K562 (cell line): Measurements from ENCODE around the gene ARFRP1. TPM values are rescaled to one million over a fixed set of nuclear protein-coding genes. Genes with fewer than 3 reads are reported as not detected.

ENCODE experiments used
- ATAC-seq: fragments of 200-7000 bp; cut with Tn5 transposase; 3 replicates; pipeline ENCODE4 v1.9.1; 2020; ENCODE audit warnings: moderate library complexity
- BruUV-seq: library from RNA; stranded (reverse); fragments of 400-500 nt; replicated peaks from 2 replicates; lab custom pipeline; 2021; lab: Mats Ljungman, UMichigan
- CTCF ChIA-PET: fragments of 300-600 bp; formaldehyde crosslinking; extraction: SDS; loops from one replicate; lab custom pipeline; 2021; ENCODE audit warnings: low intra/inter-chr PET ratio; lab: Yijun Ruan, JAX
- POLR2A ChIA-PET: fragments of 300-600, 350-650 bp; sonication (Branson Sonifier 250); formaldehyde crosslinking; extraction: SDS; loops from one replicate; lab custom pipeline; 2021; ENCODE audit warnings: antibody characterized with exemption, inconsistent platforms; lab: Yijun Ruan, JAX
- DNase-seq, 4 experiments: peaks; one replicate each; pipeline versions ENCODE4 v3.0.0 to v3.0.0-alpha.2; 2011 to 2018; ENCODE audit warnings: low spot score in 3 of 4, mixed read lengths in 3 of 4; ENCODE audit errors: extremely low read depth in 1 of 4
- FAIRE-seq: peaks from 2 replicates; lab custom pipeline; 2011; peaks lifted over from hg19 to GRCh38; lab: Jason Lieb, UNC
- H2AFZ ChIP-seq: 2 replicates; pipeline ENCODE4 v1.6.0; 2011; ENCODE audit warnings: low read depth, low read length, control low read depth, inconsistent platforms
- H3K27ac ChIP-seq: fragments of 200-600 bp; 3 replicates; pipeline ENCODE4 v1.8.0; 2011; ENCODE audit warnings: low read depth, mild to moderate bottlenecking, control low read depth, inconsistent platforms, low read length, moderate library complexity, mixed read lengths; ENCODE audit errors: extremely low read depth
- H3K27me3 ChIP-seq, 2 experiments: fragments of 300-600 bp in 1 of 2; 2 replicates in 1 of 2; 3 replicates in 1 of 2; pipeline versions ENCODE4 v1.6.0 to v1.8.0; 2011; ENCODE audit warnings: inconsistent platforms in 2 of 2, low read length in 2 of 2, mild to moderate bottlenecking in 1 of 2, mixed read lengths in 1 of 2, moderate library complexity in 1 of 2; ENCODE audit not compliant: control insufficient read depth in 2 of 2, insufficient read depth in 2 of 2
- H3K36me3 ChIP-seq: fragments of 300-600 bp; 3 replicates; pipeline ENCODE4 v1.8.0; 2011; ENCODE audit warnings: mild to moderate bottlenecking, low read length, inconsistent platforms; ENCODE audit not compliant: control insufficient read depth, insufficient read depth
- H3K4me1 ChIP-seq, 2 experiments: fragments of 200-600 bp in 1 of 2; replicated peaks in 1 of 2; 2 replicates in 1 of 2; 3 replicates in 1 of 2; pipeline versions ENCODE4 v1.5.1 to v1.8.0; 2011; ENCODE audit warnings: inconsistent platforms in 2 of 2, low read length in 2 of 2, mild to moderate bottlenecking in 1 of 2, mixed read lengths in 1 of 2, moderate library complexity in 1 of 2; ENCODE audit not compliant: control insufficient read depth in 2 of 2, insufficient read depth in 2 of 2
- H3K4me2 ChIP-seq: 2 replicates; pipeline ENCODE4 v1.6.1; 2011; ENCODE audit warnings: low read length, control low read depth, inconsistent platforms, mixed read lengths; ENCODE audit not compliant: insufficient read depth
- H3K4me3 ChIP-seq: fragments of 200-600 bp; sonication (generic), shearing (Covaris generic); 2 replicates; pipeline ENCODE4 v1.5.1; 2016; ENCODE audit warnings: control low read depth, inconsistent platforms
- H3K79me2 ChIP-seq: fragments of 200-600 bp; 3 replicates; pipeline ENCODE4 v1.8.0; 2011; ENCODE audit warnings: low read length, inconsistent platforms; ENCODE audit not compliant: control insufficient read depth, insufficient read depth
- H3K9ac ChIP-seq, 2 experiments: 2 replicates each; pipeline versions ENCODE4 v1.6.0 to v1.6.1; 2011; ENCODE audit warnings: low read depth in 2 of 2, low read length in 2 of 2, control low read depth in 1 of 2, inconsistent platforms in 1 of 2, mild to moderate bottlenecking in 1 of 2, mixed read lengths in 1 of 2; ENCODE audit not compliant: insufficient read depth in 1 of 2
- H3K9me1 ChIP-seq: one replicate; pipeline ENCODE4 v1.6.0; 2011; ENCODE audit warnings: inconsistent platforms, mild to moderate bottlenecking, low read length, moderate library complexity; ENCODE audit not compliant: control insufficient read depth, insufficient read depth
- H3K9me3 ChIP-seq: replicated peaks from 2 replicates; pipeline ENCODE4 v1.5.1; 2011; ENCODE audit warnings: low read depth, low read length, inconsistent platforms; ENCODE audit not compliant: control insufficient read depth, insufficient read depth
- H4K20me1 ChIP-seq: replicated peaks from 2 replicates; pipeline ENCODE4 v1.6.1; 2011; ENCODE audit warnings: low read length, inconsistent platforms, mixed read lengths; ENCODE audit not compliant: control insufficient read depth, insufficient read depth
- CHD2 ChIP-seq: IDR thresholded peaks from 2 replicates; pipeline ENCODE4 v1.6.1; 2011; ENCODE audit warnings: low read depth, low read length
- FIP1L1 ChIP-seq: fragments of 200-400 bp; formaldehyde crosslinking; IDR thresholded peaks from 2 replicates; pipeline ENCODE4 v1.6.1; 2018; ENCODE audit warnings: mild to moderate bottlenecking, low read depth, low read length; ENCODE audit not compliant: poor library complexity, severe bottlenecking
- FUS ChIP-seq: fragments of 200-400 bp; formaldehyde crosslinking; optimal IDR thresholded peaks from 2 replicates; pipeline ENCODE3; 2017; ENCODE audit warnings: low read depth, low read length
- NR2C2 ChIP-seq, 2 experiments: fragments of 200-800 bp in 1 of 2; sonication (Bioruptor generic) in 1 of 2; sonication (generic) in 1 of 2; formaldehyde crosslinking in 1 of 2; IDR thresholded peaks; 2 replicates each; pipeline versions ENCODE4 v1.6.1 to v1.8.0; 2016 to 2022; ENCODE audit warnings: mild to moderate bottlenecking in 1 of 2, missing compliant biosample characterization in 1 of 2, missing genetic modification characterization in 1 of 2, missing genetic modification reagents in 1 of 2
- POLR2A ChIP-seq: fragments of 450-650 bp; conservative IDR thresholded peaks from 2 replicates; pipeline ENCODE4 v1.6.1; 2016
- POLR2G ChIP-seq: fragments of 200-400 bp; formaldehyde crosslinking; IDR thresholded peaks from 2 replicates; pipeline ENCODE4 v1.6.1; 2017; ENCODE audit warnings: low read depth, mild to moderate bottlenecking, antibody characterized with exemption, low read length, moderate library complexity
- RBFOX2 ChIP-seq: fragments of 200-400 bp; formaldehyde crosslinking; IDR thresholded peaks from 2 replicates; pipeline ENCODE4 v1.6.1; 2017; ENCODE audit warnings: low read depth, mild to moderate bottlenecking, low read length, moderate library complexity
- SUPT5H ChIP-seq: fragments of 450-650 bp; IDR thresholded peaks from 2 replicates; pipeline ENCODE4 v1.6.1; 2016
- WGBS: fragments of 100-300 bp; shearing (Covaris generic); methylation state at CpG from one replicate; pipeline ENCODE4 v1.1.6; 2016; ENCODE audit warnings: low coverage, mixed read lengths; ENCODE audit not compliant: insufficient coverage; ENCODE audit errors: missing lambda C conversion rate; 5-methylcytosine and 5-hydroxymethylcytosine counted together
- in situ Hi-C: fragments of 300-500 bp; cut with MboI; formaldehyde crosslinking; loops from 4 replicates; pipeline ENCODE4 v1.15.0; 2018; ENCODE audit warnings: inconsistent platforms, mixed read lengths
- intact Hi-C: fragments of 100-400 bp; cut with micrococcal nuclease; formaldehyde crosslinking; loops from 2 replicates; pipeline ENCODE4 v1.14.2; 2022
- polyA plus RNA-seq, 8 experiments: library from polyadenylated mRNA; depleted of rRNA in 4 of 8; stranded (reverse) in 5 of 8; unstranded in 3 of 8; fragments of >200 nt; fragmentation: Nextera tagmentation in 2 of 8; fragmentation: Illumina TruSeq in 1 of 8; extraction: Ambion mirVana in 2 of 8; extraction: Trizol in 1 of 8; gene quantifications; 2 replicates each; pipeline versions ENCODE4 v1.2.1 to v1.2.3, GENCODE V29; 2011 to 2014; ENCODE audit warnings: inconsistent platforms in 1 of 8, missing spikeins in 1 of 8
- total RNA-seq, 7 experiments: library from RNA; depleted of rRNA in 6 of 7; stranded (reverse); fragments of >200 nt in 6 of 7; fragmentation: Illumina TruSeq in 2 of 7; extraction: Trizol in 2 of 7; gene quantifications; 2 replicates each; pipeline versions ENCODE4 v1.2.1 to v1.2.3, GENCODE V29; 2011 to 2021; ENCODE audit warnings: low replicate concordance in 1 of 7
- TF ChIP-seq, protein P1 (sequence below): sonication (generic); formaldehyde crosslinking; IDR thresholded peaks from 2 replicates; pipeline ENCODE4 v1.8.0; 2023; ENCODE audit warnings: missing genetic modification reagents, mild to moderate bottlenecking, borderline replicate concordance
- TF ChIP-seq, protein P2 (sequence below), 2 experiments: fragments of 450-650 bp; IDR thresholded peaks; 2 replicates each; pipeline ENCODE4 v1.6.1; 2016

The ARFRP1 gene
- total and polyA plus RNA-seq, 9 of the 15 experiments (the other 6 are each of a cell fraction or from before 2014, with no cell fraction given), result 2.2 to 78.9 (median 37.3) TPM

DNA sequence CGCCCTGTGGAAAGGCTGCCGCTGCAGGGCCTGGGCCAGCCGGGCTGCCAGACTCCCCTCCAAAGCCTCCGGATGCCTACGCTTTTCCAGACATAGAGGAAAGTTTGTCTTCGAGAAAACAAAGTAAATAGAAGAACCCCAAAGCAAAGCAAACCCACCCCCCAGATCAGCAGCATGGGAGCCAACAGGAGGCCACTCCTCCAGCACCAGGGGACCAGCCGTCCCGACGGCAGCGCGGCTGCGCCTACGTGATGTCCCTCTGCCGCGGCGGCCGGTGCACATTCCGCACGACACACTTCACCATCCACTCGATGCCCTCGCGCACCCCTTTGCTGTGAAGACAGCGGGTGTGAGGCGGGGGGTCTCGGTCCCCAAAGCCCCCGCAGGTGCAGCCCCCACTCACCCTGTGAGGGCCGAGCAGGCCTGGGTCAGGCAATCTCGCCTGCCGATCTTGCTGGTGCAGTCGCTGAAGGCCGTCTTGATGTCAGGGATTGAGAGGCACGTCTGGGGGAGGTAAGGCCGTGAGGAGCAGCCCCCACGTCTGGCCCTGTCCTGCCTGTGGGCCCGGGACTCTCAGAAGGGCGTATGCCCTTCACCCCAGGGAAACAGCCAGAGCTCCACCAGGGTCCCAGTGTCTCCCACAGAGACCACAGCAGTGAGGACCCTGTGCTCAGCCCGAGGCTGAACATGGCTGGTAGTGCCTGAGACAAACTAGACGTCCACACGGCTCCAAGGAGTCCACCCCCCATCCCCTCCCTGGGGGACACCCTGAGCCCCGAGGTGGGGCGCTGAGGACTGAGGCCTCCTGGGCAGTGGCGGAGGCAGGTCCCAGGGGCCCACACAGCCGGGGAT, 7.4 kb downstream of the ARFRP1 start:
- no peak overlapping the region for H3K4me3 ChIP-seq
- in situ Hi-C loops, result no loop called here
- peak overlapping the region; percentile 61; the same call in 1 of the 3 replicates for H3K27ac ChIP-seq
- POLR2A ChIA-PET, result interaction anchor here (0.6 to 1.3 kb wide), 3 partner anchors 17 to 165 kb away, joined by 3 to 6 read pairs (median 4); partner anchors contain the start of genes GMEB2 and TPD52L2
- no peaks in the 10 kb centered on the region for H3K27me3 ChIP-seq
- H3K36me3 ChIP-seq, result peaks cover 30% of the 10 kb centered on the region
- DNase-seq, result peak in 2 of 4 experiments; percentile 20 to 27
- peak overlapping the region in 1 of 2 experiments; percentile 84; a peak in 2 of 4 replicates for H3K9ac ChIP-seq
- no peak for FAIRE-seq
- WGBS, result 80% methylated on average over 34 of the region's 43 CpGs
- H3K9me1 ChIP-seq, result no peaks in the 10 kb centered on the region
- H2AFZ ChIP-seq, result no peak overlapping the region
- intact Hi-C loops, result loop anchor here (10.0 kb wide), 2 partner anchors 84 to 166 kb away; partner anchors contain the start of gene PTK6
- ATAC-seq, result no peak
- BruUV-seq, result no TSS peak
- H3K4me1 ChIP-seq, result peaks cover 9 to 83% of the 10 kb centered on the region in 2 experiments
- no peaks in the 10 kb centered on the region; the same call in 1 of the 2 replicates for H4K20me1 ChIP-seq
- no peaks in the 10 kb centered on the region for H3K9me3 ChIP-seq
- peaks cover 5% of the 10 kb centered on the region; the same call in 1 of the 3 replicates for H3K79me2 ChIP-seq
- CTCF ChIA-PET, result no interaction called here
- H3K4me2 ChIP-seq, result no peak overlapping the region
- TF ChIP-seq SUPT5H, result 0 out of 2 replicates have a peak, but pooled peaks have one; percentile 30
- peak; percentile 45; the same call in 1 of the 2 replicates for TF ChIP-seq RBFOX2
- TF ChIP-seq, protein P1, sequence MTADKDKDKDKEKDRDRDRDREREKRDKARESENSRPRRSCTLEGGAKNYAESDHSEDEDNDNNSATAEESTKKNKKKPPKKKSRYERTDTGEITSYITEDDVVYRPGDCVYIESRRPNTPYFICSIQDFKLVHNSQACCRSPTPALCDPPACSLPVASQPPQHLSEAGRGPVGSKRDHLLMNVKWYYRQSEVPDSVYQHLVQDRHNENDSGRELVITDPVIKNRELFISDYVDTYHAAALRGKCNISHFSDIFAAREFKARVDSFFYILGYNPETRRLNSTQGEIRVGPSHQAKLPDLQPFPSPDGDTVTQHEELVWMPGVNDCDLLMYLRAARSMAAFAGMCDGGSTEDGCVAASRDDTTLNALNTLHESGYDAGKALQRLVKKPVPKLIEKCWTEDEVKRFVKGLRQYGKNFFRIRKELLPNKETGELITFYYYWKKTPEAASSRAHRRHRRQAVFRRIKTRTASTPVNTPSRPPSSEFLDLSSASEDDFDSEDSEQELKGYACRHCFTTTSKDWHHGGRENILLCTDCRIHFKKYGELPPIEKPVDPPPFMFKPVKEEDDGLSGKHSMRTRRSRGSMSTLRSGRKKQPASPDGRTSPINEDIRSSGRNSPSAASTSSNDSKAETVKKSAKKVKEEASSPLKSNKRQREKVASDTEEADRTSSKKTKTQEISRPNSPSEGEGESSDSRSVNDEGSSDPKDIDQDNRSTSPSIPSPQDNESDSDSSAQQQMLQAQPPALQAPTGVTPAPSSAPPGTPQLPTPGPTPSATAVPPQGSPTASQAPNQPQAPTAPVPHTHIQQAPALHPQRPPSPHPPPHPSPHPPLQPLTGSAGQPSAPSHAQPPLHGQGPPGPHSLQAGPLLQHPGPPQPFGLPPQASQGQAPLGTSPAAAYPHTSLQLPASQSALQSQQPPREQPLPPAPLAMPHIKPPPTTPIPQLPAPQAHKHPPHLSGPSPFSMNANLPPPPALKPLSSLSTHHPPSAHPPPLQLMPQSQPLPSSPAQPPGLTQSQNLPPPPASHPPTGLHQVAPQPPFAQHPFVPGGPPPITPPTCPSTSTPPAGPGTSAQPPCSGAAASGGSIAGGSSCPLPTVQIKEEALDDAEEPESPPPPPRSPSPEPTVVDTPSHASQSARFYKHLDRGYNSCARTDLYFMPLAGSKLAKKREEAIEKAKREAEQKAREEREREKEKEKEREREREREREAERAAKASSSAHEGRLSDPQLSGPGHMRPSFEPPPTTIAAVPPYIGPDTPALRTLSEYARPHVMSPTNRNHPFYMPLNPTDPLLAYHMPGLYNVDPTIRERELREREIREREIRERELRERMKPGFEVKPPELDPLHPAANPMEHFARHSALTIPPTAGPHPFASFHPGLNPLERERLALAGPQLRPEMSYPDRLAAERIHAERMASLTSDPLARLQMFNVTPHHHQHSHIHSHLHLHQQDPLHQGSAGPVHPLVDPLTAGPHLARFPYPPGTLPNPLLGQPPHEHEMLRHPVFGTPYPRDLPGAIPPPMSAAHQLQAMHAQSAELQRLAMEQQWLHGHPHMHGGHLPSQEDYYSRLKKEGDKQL (CRISPR knock-in tag), result 0 out of 2 replicates have a peak, but pooled peaks have one; percentile 15
- TF ChIP-seq CHD2, result peak; percentile 15; the same call in 1 of the 2 replicates
- peak; percentile 0 for TF ChIP-seq FIP1L1
- TF ChIP-seq NR2C2 (CRISPR knock-in tag; IDR thresholded peaks at IDR 0.05), result no peak
- no peak for TF ChIP-seq NR2C2 (tag; IDR thresholded peaks at IDR 0.05)
- TF ChIP-seq POLR2A, result peak; percentile 12; the same call in 1 of the 2 replicates
- TF ChIP-seq, protein P2, sequence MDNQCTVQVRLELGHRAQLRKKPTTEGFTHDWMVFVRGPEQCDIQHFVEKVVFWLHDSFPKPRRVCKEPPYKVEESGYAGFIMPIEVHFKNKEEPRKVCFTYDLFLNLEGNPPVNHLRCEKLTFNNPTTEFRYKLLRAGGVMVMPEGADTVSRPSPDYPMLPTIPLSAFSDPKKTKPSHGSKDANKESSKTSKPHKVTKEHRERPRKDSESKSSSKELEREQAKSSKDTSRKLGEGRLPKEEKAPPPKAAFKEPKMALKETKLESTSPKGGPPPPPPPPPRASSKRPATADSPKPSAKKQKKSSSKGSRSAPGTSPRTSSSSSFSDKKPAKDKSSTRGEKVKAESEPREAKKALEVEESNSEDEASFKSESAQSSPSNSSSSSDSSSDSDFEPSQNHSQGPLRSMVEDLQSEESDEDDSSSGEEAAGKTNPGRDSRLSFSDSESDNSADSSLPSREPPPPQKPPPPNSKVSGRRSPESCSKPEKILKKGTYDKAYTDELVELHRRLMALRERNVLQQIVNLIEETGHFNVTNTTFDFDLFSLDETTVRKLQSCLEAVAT (IDR thresholded peaks at IDR 0.05), result 0 out of 4 replicates have a peak, but pooled peaks of 1 of the 2 experiments have one; percentile 36
- peak; percentile 74 for TF ChIP-seq POLR2G
- no peak for TF ChIP-seq FUS
